Stimulated activated CD4-positive, alpha-beta T cell treated with anti-CD3 and anti-CD28 coated beads, Interleukin-1b, Interleukin-23, amount 100 ng/mL, for 4 hours (primary cell): ENCODE measurements around the gene DDIAS.
"Not testable (repeated sequence)": the region's sequence is repeated elsewhere in the genome, so short reads cannot be mapped to it uniquely, and the experiment has no call there.

Source experiments
- DNase-seq, 2 donors: peaks; one replicate each; pipeline ENCODE4 v3.0.0-alpha.2; 2020; ENCODE audit warnings: low read depth in 2 of 2

Gene DDIAS

GRCh38 chr11:82889133-82890001, 12.2 kb upstream of the DDIAS start:
- no peak for DNase-seq

GRCh38 chr11:82890002-82890341, 11.6 kb upstream of the DDIAS start:
- no peak for DNase-seq

DNA sequence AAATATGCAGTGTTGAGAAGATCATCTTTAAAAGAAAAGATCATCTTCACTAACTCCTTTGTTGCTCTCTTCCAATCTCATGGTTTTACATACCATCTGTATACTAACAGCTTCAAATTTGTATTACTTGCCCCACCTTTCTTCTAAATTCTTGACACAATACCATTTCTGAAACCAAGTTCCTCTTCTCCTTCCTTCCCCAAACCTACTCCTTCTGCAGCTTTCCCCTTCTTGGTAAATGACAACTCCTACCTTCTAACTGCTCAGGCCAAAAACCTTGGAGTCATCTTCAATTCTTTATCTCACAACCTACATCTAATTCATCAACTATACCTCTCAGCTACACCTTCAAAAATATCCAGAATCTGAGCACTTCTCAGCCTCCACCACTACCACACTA, 10.6 kb upstream of the DDIAS start:
- DNase-seq = no peak

- DNase-seq = no peak
These were observed 8.8 kb upstream of the DDIAS start for GRCh38 chr11:82892611-82893169.

DNA sequence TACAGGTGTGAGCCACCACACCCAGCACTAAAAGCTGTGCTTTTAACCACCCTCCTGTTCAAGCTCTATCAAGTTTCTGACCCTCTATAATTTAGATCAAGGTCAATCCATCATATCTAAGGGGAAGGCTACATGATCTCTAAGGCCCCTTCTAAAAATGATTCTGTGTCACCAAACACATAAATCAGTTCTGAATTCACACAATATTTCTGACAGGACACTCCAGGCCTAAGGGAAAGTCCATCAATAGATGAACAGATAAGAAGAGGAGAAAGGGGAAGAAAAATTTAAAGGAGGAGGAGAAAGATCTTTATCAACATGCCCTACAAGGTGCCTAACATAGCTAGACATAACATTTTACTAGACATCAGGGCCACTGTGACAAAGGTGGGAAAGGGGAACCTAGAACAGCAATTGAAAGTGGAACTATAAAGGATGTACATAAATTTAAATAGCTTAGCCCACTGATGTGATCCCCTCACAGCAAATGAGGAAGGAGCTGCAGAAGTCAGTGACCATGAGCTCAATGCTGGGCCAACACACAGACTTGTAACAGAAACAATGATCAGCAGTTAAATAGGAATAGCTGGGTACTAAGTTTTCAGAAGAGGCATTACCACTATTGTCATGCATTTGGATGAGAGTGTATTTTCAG, 6.0 kb upstream of the DDIAS start:
- DNase-seq = no peak

GRCh38 chr11:82896183-82896582, 5.4 kb upstream of the DDIAS start:
- no peak for DNase-seq

DNA sequence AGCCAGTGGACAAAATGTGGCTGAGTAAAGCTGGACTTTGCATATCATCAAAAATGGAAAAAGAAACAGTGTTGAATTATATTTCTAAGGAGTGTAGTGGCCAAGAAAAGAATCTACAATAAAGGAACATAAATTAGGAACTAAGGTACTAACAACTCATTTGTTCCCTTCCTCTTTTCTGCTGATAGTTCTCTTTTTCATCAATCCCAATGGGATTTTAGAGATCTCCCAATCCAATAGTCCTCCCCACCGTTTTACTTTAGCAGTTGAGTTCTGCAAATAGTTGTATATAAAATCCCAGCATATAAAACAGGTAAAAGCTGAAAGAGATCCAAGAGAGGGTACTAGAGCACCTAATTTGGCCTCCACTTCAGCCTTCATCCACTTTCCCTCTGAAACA, 3.3 kb upstream of the DDIAS start:
- no peak for DNase-seq

DNA sequence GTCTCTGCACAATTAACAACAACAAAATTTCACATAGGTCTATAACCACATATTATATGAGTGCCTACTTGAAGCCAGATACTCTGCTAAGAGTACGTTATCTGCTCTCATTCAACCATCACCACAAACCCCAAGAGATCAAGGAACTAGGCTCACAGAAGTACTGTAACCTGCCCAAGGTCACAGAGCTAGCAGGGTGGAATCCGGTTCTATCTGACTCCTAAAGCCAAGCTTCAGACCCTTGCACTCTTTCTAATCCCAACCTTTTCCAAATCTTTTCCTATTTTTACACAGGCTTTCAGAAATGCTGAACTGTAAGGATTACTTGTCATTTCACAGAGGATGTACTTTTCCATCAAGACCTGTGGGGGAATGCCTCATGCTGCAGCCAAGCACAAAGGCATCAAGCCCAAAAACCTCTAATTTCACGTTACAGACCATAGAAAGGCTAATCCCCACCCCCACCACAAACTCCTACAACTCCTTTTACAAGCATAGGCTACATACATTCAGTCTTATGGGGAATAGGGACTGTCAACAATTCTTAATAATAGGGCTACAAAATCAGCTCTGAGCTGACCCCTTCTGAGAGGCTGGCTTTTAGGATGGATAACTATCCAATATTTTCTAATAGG, 2.2 kb upstream of the DDIAS start:
- no peak for DNase-seq

DNA sequence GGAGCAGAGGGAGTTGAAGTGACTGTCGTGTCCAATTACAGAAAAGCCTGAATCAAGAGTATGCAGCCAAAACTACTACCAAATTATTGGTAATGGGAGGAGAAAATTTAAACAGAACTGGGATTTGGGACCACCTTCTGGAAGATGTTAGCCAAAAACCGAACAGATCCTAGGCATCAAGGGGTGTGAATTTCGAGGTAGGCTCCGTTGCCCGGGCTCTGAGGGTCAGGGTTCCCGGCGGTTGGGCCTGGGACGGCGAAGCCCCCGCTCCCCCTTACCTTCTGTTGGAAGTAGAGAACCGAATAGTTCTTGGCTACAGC, 1.6 kb upstream of the DDIAS start:
- DNase-seq = no peak

DNA sequence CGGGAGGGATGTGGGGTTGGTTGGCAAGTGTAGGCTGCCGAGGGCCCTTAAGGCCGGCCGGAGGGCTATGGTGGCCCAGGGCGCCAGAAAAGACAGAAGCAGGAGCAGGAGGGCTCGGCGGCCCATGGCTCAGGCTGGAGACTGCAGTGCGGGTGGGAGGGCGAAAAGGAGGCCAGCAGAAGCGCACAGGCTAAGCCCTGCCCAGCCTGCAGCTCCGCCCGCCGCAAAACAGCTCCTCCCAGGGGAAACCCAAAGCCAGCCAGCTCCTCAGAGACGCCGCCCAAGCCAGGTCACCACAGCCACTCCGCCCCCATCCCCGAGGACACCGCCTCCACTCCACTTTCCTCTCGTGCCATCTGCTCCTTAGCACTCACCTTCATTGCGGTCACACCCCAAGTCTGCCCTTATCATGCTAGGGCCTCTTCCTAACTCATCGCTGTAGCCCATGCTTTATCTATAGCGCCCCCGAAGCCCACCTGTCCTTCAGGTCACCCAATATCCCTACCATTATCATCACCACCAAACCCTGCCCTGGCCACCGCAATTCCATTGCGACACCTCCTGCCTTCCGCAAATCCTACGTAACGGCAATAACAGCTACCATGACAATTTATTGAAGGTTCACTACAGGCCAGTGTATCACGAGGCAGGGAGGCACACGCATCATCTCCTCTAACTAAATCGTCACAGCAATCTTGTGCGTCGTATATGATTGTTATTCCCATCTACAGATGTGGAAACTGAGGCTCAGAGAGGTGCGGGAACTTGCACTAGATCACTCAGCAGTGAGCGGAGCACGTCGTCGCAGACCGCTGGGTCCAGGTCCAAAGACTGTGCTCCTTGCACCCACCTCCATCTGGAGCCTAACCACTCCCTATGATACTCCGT, 1.0 kb upstream of the DDIAS start, which contains the start of gene PRCP:
TSS of gene PRCP (minus strand) at position 154 of the 888 bp plus-strand sequence. CDS start at position 126, 28 bp downstream.
- peak; percentile 82 to 87 for DNase-seq

- no peak for DNase-seq
These were observed 468 bp downstream of the DDIAS start for GRCh38 chr11:82901922-82902485.

DNA sequence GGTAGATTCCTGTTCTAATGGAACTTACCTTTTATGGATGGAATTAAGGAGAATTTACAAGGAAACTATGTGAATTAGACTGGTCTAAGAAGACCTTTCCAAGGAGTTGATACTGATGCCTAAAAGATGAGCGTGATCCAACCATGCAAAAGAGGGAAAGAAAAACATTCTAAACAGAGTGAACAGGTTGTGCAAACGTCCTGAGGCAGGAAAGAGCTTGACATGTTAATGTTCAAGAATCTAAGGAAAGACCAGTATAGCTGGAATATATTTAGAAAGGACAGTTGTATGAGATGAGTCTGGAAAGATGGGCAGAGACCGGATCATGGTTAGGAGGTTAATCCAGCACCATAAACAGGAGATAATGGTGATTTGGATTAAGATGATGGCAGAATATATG, 1.3 kb downstream of the DDIAS start:
- no peak for DNase-seq

- DNase-seq = no peak
These were observed 2.5 kb downstream of the DDIAS start for GRCh38 chr11:82903843-82904586.

DNA sequence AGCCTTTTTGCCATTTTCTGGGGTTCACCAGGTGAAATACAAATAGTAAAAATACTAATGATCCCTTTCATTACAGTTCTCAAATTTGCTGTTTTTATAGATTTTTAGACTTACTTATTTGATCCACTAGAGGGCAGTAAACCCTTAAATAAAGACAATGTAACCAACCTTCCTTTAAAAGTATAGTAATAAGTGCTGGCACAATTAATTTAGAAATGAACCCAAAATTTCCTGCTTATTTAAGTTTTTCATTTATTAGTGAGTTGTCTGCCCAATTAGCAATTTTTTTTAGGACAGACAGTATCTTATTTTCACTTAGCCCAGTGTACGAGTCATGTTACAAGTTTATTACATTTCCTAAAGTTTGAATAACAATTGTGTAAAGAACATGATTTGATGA, 4.7 kb downstream of the DDIAS start:
- DNase-seq = no peak

DNA sequence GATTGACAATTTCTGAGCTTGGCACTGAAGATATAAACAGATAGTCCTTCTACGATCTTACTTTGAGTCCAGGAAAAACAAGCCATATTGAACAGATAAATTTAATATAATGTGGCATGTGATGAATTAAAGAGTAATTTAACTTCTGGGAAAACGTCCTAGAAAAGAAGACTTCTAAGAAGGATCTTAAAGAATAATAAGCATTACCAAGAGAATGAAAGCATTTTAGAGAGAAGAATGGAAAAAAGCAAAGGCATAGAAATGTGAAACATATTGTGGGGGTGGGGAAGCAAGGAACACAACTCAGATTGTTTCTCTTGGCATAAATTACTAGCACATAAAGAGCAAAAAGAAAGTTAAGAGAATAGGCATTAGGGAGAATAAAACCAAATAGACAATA, 5.4 kb downstream of the DDIAS start:
- DNase-seq = no peak

GRCh38 chr11:82907371-82907770, 5.8 kb downstream of the DDIAS start:
- DNase-seq = no peak

- DNase-seq = no peak
These were observed 6.8 kb downstream of the DDIAS start for GRCh38 chr11:82908311-82908710.

GRCh38 chr11:82909015-82909640, 7.6 kb downstream of the DDIAS start:
- DNase-seq = no peak

DNA sequence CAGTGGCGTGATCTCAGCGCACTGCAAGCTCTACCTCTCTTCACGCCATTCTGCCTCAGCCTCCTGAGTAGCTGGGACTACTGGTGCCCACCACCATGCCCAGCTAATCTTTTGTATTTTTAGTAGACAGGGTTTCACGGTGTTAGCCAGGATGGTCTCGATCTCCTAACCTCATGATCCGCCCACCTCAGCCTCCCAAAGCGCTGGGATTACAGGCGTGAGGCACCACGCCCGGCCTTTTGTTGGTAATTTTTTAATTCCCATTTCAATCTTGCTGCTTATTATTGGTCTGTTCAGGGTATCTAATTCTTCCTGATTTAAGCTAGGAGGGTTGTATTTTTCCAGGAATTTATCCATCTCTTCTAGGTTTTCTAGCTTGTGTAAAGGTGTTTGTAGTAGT, 18.2 kb downstream of the DDIAS start:
- not testable (repeated sequence) for DNase-seq

- DNase-seq = not testable (repeated sequence)
These were observed 18.7 kb downstream of the DDIAS start for GRCh38 chr11:82920227-82920626.
